Activated CD8-positive, alpha-beta T cell treated with anti-CD3 and anti-CD28 coated beads for 36 hours (primary cell): ENCODE data around the gene DGKD. TPM values are rescaled to one million over a fixed set of nuclear protein-coding genes. Genes with fewer than 3 reads are reported as not detected.

Experiments used
- ATAC-seq: fragments of 200-7000 bp; cut with Tn5 transposase; one replicate; pipeline ENCODE4 v1.10.0; 2021; ENCODE audit warnings: mild to moderate bottlenecking, moderate library complexity
- CTCF ChIA-PET: fragments of 350-600 bp; sonication (Branson Sonifier 250); formaldehyde crosslinking; loops from one replicate; lab custom pipeline; 2021; ENCODE audit warnings: antibody characterized with exemption; lab: Charles Lee
- POLR2A ChIA-PET: fragments of 350-600 bp; sonication (Branson Sonifier 250); formaldehyde crosslinking; loops from one replicate; lab custom pipeline; 2021; ENCODE audit warnings: antibody characterized with exemption; lab: Charles Lee
- DNase-seq: peaks from one replicate; pipeline ENCODE4 v3.0.0-alpha.2; 2020
- H3K27ac Mint-ChIP-seq: one replicate; pipeline ENCODE4 v1.8.0; 2021; ENCODE audit warnings: mild to moderate bottlenecking, mixed read lengths
- H3K27me3 Mint-ChIP-seq: one replicate; pipeline ENCODE4 v1.8.0; 2021; ENCODE audit warnings: mixed read lengths
- H3K36me3 Mint-ChIP-seq: one replicate; pipeline ENCODE4 v1.8.0; 2021; ENCODE audit warnings: low read depth, mixed read lengths
- H3K4me1 Mint-ChIP-seq: one replicate; pipeline ENCODE4 v1.8.0; 2021; ENCODE audit warnings: low read depth, mixed read lengths
- H3K4me3 Mint-ChIP-seq: one replicate; pipeline ENCODE4 v1.8.0; 2021; ENCODE audit warnings: mild to moderate bottlenecking, moderate library complexity, mixed read lengths
- H3K9me3 Mint-ChIP-seq: one replicate; pipeline ENCODE4 v1.8.0; 2021; ENCODE audit warnings: mixed read lengths
- CTCF ChIP-seq: fragments of 200-600 bp; IDR thresholded peaks from one replicate; pipeline ENCODE4 v1.8.0; 2022; ENCODE audit warnings: antibody characterized with exemption, mild to moderate bottlenecking
- intact Hi-C: fragments of 100-400 bp; cut with micrococcal nuclease; formaldehyde crosslinking; loops from one replicate; pipeline ENCODE4 v1.10.0; 2022
- total RNA-seq, 2 experiments: library from RNA; stranded (reverse); gene quantifications; one replicate each; pipeline ENCODE4 v1.2.3, GENCODE V29; 2021

Gene DGKD
- total RNA-seq, 2 experiments from 2014 or later, result 89.6 to 99.5 TPM

- ChIA-PET CTCF (interaction anchor here (0.8 to 1.5 kb wide), 6 partner anchors 9 to 87 kb away, joined by 3 to 6 read pairs (median 4); no protein-coding TSS in a partner anchor), POLR2A (interaction anchor here (0.6 to 1.9 kb wide), 6 partner anchors 28 to 93 kb away, joined by 3 to 9 read pairs (median 6); no protein-coding TSS in a partner anchor)
- Mint-ChIP-seq H3K27me3 (no peaks in the 10 kb centered on the region), H3K27ac (peak overlapping the region; percentile 72), H3K9me3 (no peaks in the 10 kb centered on the region), H3K36me3 (peaks cover 53% of the 10 kb centered on the region), H3K4me1 (peaks cover 63% of the 10 kb centered on the region), H3K4me3 (peak overlapping the region; percentile 80)
- ATAC-seq (peak; percentile 18), DNase-seq (peak; percentile 51)
- TF ChIP-seq CTCF, result no peak
- intact Hi-C loops, result loop anchor here (10.0 kb wide), 1 partner anchor 88 kb away; no protein-coding TSS in a partner anchor
Observed at GRCh38 chr2:233356546-233357308, 2.4 kb downstream of the DGKD start.

- no peak for TF ChIP-seq CTCF
- ATAC-seq (no peak), DNase-seq (no peak)
- Mint-ChIP-seq H3K9me3 (peaks cover 3% of the 10 kb centered on the region), H3K4me1 (peaks cover 65% of the 10 kb centered on the region), H3K4me3 (peak overlapping the region; percentile 57), H3K36me3 (peaks cover 63% of the 10 kb centered on the region), H3K27ac (peak overlapping the region; percentile 75), H3K27me3 (no peaks in the 10 kb centered on the region)
- ChIA-PET CTCF (interaction anchor here (0.9 to 1.3 kb wide), 5 partner anchors 15 to 85 kb away, joined by 3 to 6 read pairs (median 4); no protein-coding TSS in a partner anchor), POLR2A (interaction anchor here (1.0 to 1.9 kb wide), 3 partner anchors 20 to 95 kb away, joined by 3 to 6 read pairs (median 5); no protein-coding TSS in a partner anchor)
- intact Hi-C loops, result loop anchor here (10.0 kb wide), 1 partner anchor 86 kb away; no protein-coding TSS in a partner anchor
Observed at GRCh38 chr2:233358335-233358734, 4.0 kb downstream of the DGKD start.

GRCh38 chr2:233358947-233359346, 4.7 kb downstream of the DGKD start:
- Mint-ChIP-seq H3K27me3 (no peaks in the 10 kb centered on the region), H3K27ac (peak overlapping the region; percentile 75), H3K36me3 (peaks cover 68% of the 10 kb centered on the region), H3K4me3 (peak overlapping the region; percentile 57), H3K4me1 (peaks cover 65% of the 10 kb centered on the region), H3K9me3 (peaks cover 6% of the 10 kb centered on the region)
- peak; percentile 45 for DNase-seq
- ATAC-seq, result peak; percentile 37
- POLR2A ChIA-PET, result no interaction called here
- intact Hi-C loops, result loop anchor here (10.0 kb wide), 1 partner anchor 86 kb away; no protein-coding TSS in a partner anchor
- CTCF ChIA-PET, result interaction anchor here (1.1 kb wide), 1 partner anchor 63 kb away, joined by 3 read pairs; no protein-coding TSS in a partner anchor
- TF ChIP-seq CTCF, result no peak

- Mint-ChIP-seq H3K27ac (no peak overlapping the region), H3K27me3 (no peaks in the 10 kb centered on the region), H3K4me1 (peaks cover 68% of the 10 kb centered on the region), H3K4me3 (no peak overlapping the region), H3K36me3 (peaks cover 73% of the 10 kb centered on the region), H3K9me3 (peaks cover 6% of the 10 kb centered on the region)
- intact Hi-C loops, result loop anchor here (10.0 kb wide), 1 partner anchor 85 kb away; no protein-coding TSS in a partner anchor
- TF ChIP-seq CTCF, result no peak
- ChIA-PET POLR2A (interaction anchor here (1.4 kb wide), 1 partner anchor 14 kb away, joined by 4 read pairs; no protein-coding TSS in a partner anchor), CTCF (no interaction called here)
- DNase-seq, result no peak
- ATAC-seq, result no peak
Observed at GRCh38 chr2:233359823-233360222, 5.5 kb downstream of the DGKD start.
